Medulla oblongata (tissue), 1 donor: ENCODE data around the gene SPANXD.
"Not testable (repeated sequence)": the region's sequence is repeated elsewhere in the genome, so short reads cannot be mapped to it uniquely, and the experiment has no call there.

ENCODE experiments used
- DNase-seq: peaks from one replicate; pipeline ENCODE4 v3.0.0-alpha.2; 2015; ENCODE audit errors: extremely low spot score

SPANXD gene

GRCh38 chrX:141698639-141699038, at the start of gene SPANXD:
Gene SPANXD, minus strand, starts transcription at chrX:141698739. Its CDS starts 334 bp downstream, at chrX:141698405.
- not testable (repeated sequence) for DNase-seq

- no peak for DNase-seq
Measured at GRCh38 chrX:141742666-141743065, 44.1 kb upstream of the SPANXD start.

GRCh38 chrX:141736656-141737055, 38.1 kb upstream of the SPANXD start:
- DNase-seq: no peak

- DNase-seq: no peak
Measured at GRCh38 chrX:141733371-141733770, 34.8 kb upstream of the SPANXD start.

GRCh38 chrX:141732031-141732430, 33.5 kb upstream of the SPANXD start:
- DNase-seq: no peak

GRCh38 chrX:141724186-141724585, 25.6 kb upstream of the SPANXD start:
- DNase-seq: no peak

GRCh38 chrX:141714680-141715079, 16.1 kb upstream of the SPANXD start:
- no peak for DNase-seq

GRCh38 chrX:141701072-141701471, 2.5 kb upstream of the SPANXD start:
- DNase-seq: no peak

- no peak for DNase-seq
Measured at GRCh38 chrX:141673946-141674345, 24.6 kb downstream of the SPANXD start.

- no peak for DNase-seq
Measured at GRCh38 chrX:141669689-141670088, 28.9 kb downstream of the SPANXD start.

GRCh38 chrX:141668371-141668770, 30.2 kb downstream of the SPANXD start:
- DNase-seq: no peak

GRCh38 chrX:141662781-141663180, 35.8 kb downstream of the SPANXD start:
- DNase-seq: no peak

- no peak for DNase-seq
Measured at GRCh38 chrX:141652286-141652685, 46.3 kb downstream of the SPANXD start.
